HG03457 (cell line): ENCODE results near the gene ZC3H14.

Experiments
- ATAC-seq: cut with Tn5 transposase; IDR thresholded peaks from one replicate; pipeline ENCODE4 v1.9.1; 2021; ENCODE audit warnings: moderate number of reproducible peaks; ENCODE audit not compliant: unreplicated experiment

Gene ZC3H14

GRCh38 chr14:88669346-88669745 is 106.5 kb downstream of the ZC3H14 start:
- no peak for ATAC-seq
